Kidney epithelial cell (primary cell): ENCODE measurements around the gene SEZ6L2. TPM values are rescaled to one million over a fixed set of nuclear protein-coding genes. Genes with fewer than 3 reads are reported as not detected.

ENCODE experiments used
- DNase-seq: peaks from one replicate; pipeline ENCODE4 v3.0.0-alpha.2; 2010; ENCODE audit warnings: low read depth
- H3K27me3 ChIP-seq: 2 replicates; pipeline ENCODE4 v1.6.0; 2011; ENCODE audit warnings: low read length; ENCODE audit not compliant: control insufficient read depth, insufficient read depth
- H3K36me3 ChIP-seq: 2 replicates; pipeline ENCODE4 v1.5.1; 2011; ENCODE audit warnings: low read length; ENCODE audit not compliant: control insufficient read depth, insufficient read depth
- H3K4me3 ChIP-seq: 2 replicates; pipeline ENCODE4 v1.5.1; 2011; ENCODE audit warnings: low read depth, mild to moderate bottlenecking, control low read depth, low read length
- CTCF ChIP-seq: IDR thresholded peaks from 2 replicates; pipeline ENCODE4 v1.5.1; 2011; ENCODE audit warnings: mild to moderate bottlenecking, moderate library complexity, low read length, control low read depth, inconsistent platforms; ENCODE audit not compliant: insufficient read depth, poor library complexity, severe bottlenecking
- total RNA-seq: library from RNA; depleted of rRNA; stranded (reverse); fragments of >200 nt; gene quantifications from 2 replicates; pipeline ENCODE4 v1.2.3, GENCODE V29; 2015

SEZ6L2 gene
- total RNA-seq, 1 donor from 2014 or later: 26.2 TPM

GRCh38 chr16:29921034-29921385 lies 21.7 kb upstream of the SEZ6L2 start:
- Histone ChIP-seq H3K27me3 (no peaks in the 10 kb centered on the region), H3K36me3 (no peaks in the 10 kb centered on the region), H3K4me3 (no peak overlapping the region)
- TF ChIP-seq CTCF: no peak
- DNase-seq: no peak

- no peak overlapping the region for H3K4me3 ChIP-seq
- H3K36me3 ChIP-seq: no peaks in the 10 kb centered on the region
- TF ChIP-seq CTCF: no peak
- no peak for DNase-seq
- H3K27me3 ChIP-seq: no peaks in the 10 kb centered on the region
These were observed 21.1 kb upstream of the SEZ6L2 start for GRCh38 chr16:29920288-29921033.

- Histone ChIP-seq H3K4me3 (no peak overlapping the region), H3K27me3 (no peaks in the 10 kb centered on the region), H3K36me3 (no peaks in the 10 kb centered on the region)
- TF ChIP-seq CTCF: no peak
- DNase-seq: no peak
These were observed 17.6 kb upstream of the SEZ6L2 start for GRCh38 chr16:29916979-29917378.

- Histone ChIP-seq H3K27me3 (no peaks in the 10 kb centered on the region), H3K36me3 (no peaks in the 10 kb centered on the region), H3K4me3 (no peak overlapping the region)
- no peak for TF ChIP-seq CTCF
- DNase-seq: no peak
These were observed 16.4 kb upstream of the SEZ6L2 start for GRCh38 chr16:29915590-29916247.

- H3K27me3 ChIP-seq: no peaks in the 10 kb centered on the region
- no peaks in the 10 kb centered on the region for H3K36me3 ChIP-seq
- DNase-seq: no peak
- H3K4me3 ChIP-seq: no peak overlapping the region
- no peak for TF ChIP-seq CTCF
These were observed 14.2 kb upstream of the SEZ6L2 start for GRCh38 chr16:29913514-29913913.
